Activated naive CD4-positive, alpha-beta T cell treated with anti-CD3 and anti-CD28 coated beads for 36 hours (primary cell): ENCODE measurements around the gene PKP1. TPM values are rescaled to one million over a fixed set of nuclear protein-coding genes. Genes with fewer than 3 reads are reported as not detected.
A peak's percentile ranks its signal among the peaks of the same experiment; 100 is the strongest.
"Not testable (repeated sequence)": the region's sequence is repeated elsewhere in the genome, so short reads cannot be mapped to it uniquely, and the experiment has no call there.

Experiments
- CTCF ChIA-PET: fragments of 350-600 bp; sonication (Branson Sonifier 250); formaldehyde crosslinking; loops from one replicate; lab custom pipeline; 2021; ENCODE audit warnings: antibody characterized with exemption; lab: Charles Lee
- DNase-seq: peaks from one replicate; pipeline ENCODE4 v3.0.0-alpha.2; 2020
- H3K27ac Mint-ChIP-seq: one replicate; pipeline ENCODE4 v1.8.0; 2021; ENCODE audit warnings: mild to moderate bottlenecking, mixed read lengths
- H3K27me3 Mint-ChIP-seq: one replicate; pipeline ENCODE4 v1.8.0; 2021; ENCODE audit warnings: low read depth, mixed read lengths
- H3K36me3 Mint-ChIP-seq: one replicate; pipeline ENCODE4 v1.8.0; 2021; ENCODE audit warnings: low read depth, mixed read lengths
- H3K4me1 Mint-ChIP-seq: one replicate; pipeline ENCODE4 v1.8.0; 2021; ENCODE audit warnings: low read depth, mixed read lengths
- H3K4me3 Mint-ChIP-seq: one replicate; pipeline ENCODE4 v1.8.0; 2021; ENCODE audit warnings: mild to moderate bottlenecking, moderate library complexity, mixed read lengths
- H3K9me3 Mint-ChIP-seq: one replicate; pipeline ENCODE4 v1.8.0; 2021; ENCODE audit warnings: mixed read lengths
- intact Hi-C: fragments of 100-400 bp; cut with micrococcal nuclease; formaldehyde crosslinking; loops from one replicate; pipeline ENCODE4 v1.15.1; 2023
- total RNA-seq, 2 experiments: library from RNA; stranded (reverse); gene quantifications; one replicate each; pipeline ENCODE4 v1.2.3, GENCODE V29; 2021

The PKP1 gene
- total RNA-seq, 2 experiments from 2014 or later = not detected

GRCh38 chr1:201253906-201254624 is 29.2 kb upstream of the PKP1 start:
- Mint-ChIP-seq H3K4me3 (no peak overlapping the region), H3K4me1 (no peaks in the 10 kb centered on the region), H3K27ac (no peak overlapping the region), H3K27me3 (no peaks in the 10 kb centered on the region), H3K36me3 (no peaks in the 10 kb centered on the region), H3K9me3 (no peaks in the 10 kb centered on the region)
- no peak for DNase-seq
- CTCF ChIA-PET = interaction anchor here (0.7 to 3.4 kb wide), 15 partner anchors 9 to 262 kb away, joined by 3 to 34 read pairs (median 4); no protein-coding TSS in a partner anchor
- intact Hi-C loops = loop anchor here (1.0 to 5.0 kb wide), 3 partner anchors 93 to 154 kb away; no protein-coding TSS in a partner anchor

- Mint-ChIP-seq H3K9me3 (no peaks in the 10 kb centered on the region), H3K27me3 (no peaks in the 10 kb centered on the region), H3K27ac (no peak overlapping the region), H3K36me3 (no peaks in the 10 kb centered on the region), H3K4me1 (no peaks in the 10 kb centered on the region), H3K4me3 (no peak overlapping the region)
- CTCF ChIA-PET = interaction anchor here (0.7 to 3.4 kb wide), 19 partner anchors 8 to 261 kb away, joined by 3 to 34 read pairs (median 4); no protein-coding TSS in a partner anchor
- intact Hi-C loops = loop anchor here (1.0 to 5.0 kb wide), 3 partner anchors 92 to 153 kb away; no protein-coding TSS in a partner anchor
- DNase-seq = peak; percentile 75
These were observed 28.5 kb upstream of the PKP1 start for GRCh38 chr1:201254625-201255478.

GRCh38 chr1:201255479-201256362 is 27.6 kb upstream of the PKP1 start:
- no peak for DNase-seq
- H3K9me3 Mint-ChIP-seq = no peaks in the 10 kb centered on the region
- no peaks in the 10 kb centered on the region for H3K36me3 Mint-ChIP-seq
- H3K27ac Mint-ChIP-seq = no peak overlapping the region
- no peak overlapping the region for H3K4me3 Mint-ChIP-seq
- intact Hi-C loops = no loop called here
- peaks cover 3% of the 10 kb centered on the region for H3K4me1 Mint-ChIP-seq
- H3K27me3 Mint-ChIP-seq = peaks cover 4% of the 10 kb centered on the region
- CTCF ChIA-PET = interaction anchor here (1.1 to 3.4 kb wide), 5 partner anchors 9 to 150 kb away, joined by 3 to 34 read pairs (median 3); no protein-coding TSS in a partner anchor

DNA sequence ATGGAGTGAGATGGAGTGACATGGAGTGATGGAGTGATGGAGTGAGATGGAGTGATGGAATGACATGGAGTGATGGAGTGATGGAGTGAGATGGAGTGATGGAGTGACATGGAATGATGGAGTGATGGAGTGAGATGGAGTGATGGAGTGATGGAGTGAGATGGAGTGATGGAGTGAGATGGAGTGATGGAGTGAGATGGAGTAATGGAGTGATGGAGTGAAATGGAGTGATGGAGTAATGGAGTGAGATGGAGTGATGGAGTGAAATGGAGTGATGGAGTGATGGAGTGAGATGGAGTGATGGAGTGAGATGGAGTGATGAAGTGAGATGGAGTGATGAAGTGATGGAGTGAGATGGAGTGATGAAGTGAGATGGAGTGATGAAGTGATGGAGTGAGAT is 25.2 kb upstream of the PKP1 start:
- CTCF ChIA-PET = not testable (repeated sequence)

GRCh38 chr1:201258763-201259230 is 24.5 kb upstream of the PKP1 start:
- peaks cover 17% of the 10 kb centered on the region for H3K27me3 Mint-ChIP-seq
- H3K27ac Mint-ChIP-seq = no peak overlapping the region
- H3K4me3 Mint-ChIP-seq = no peak overlapping the region
- no peaks in the 10 kb centered on the region for H3K36me3 Mint-ChIP-seq
- intact Hi-C loops = no loop called here
- H3K9me3 Mint-ChIP-seq = no peaks in the 10 kb centered on the region
- DNase-seq = no peak
- H3K4me1 Mint-ChIP-seq = peaks cover 3% of the 10 kb centered on the region
- CTCF ChIA-PET = interaction anchor here (1.0 kb wide), 1 partner anchor 255 kb away, joined by 4 read pairs; no protein-coding TSS in a partner anchor

More for the DNA sequence above, 25.2 kb upstream of the PKP1 start:
- DNase-seq, intact Hi-C loops, H3K9me3 Mint-ChIP-seq, H3K27ac Mint-ChIP-seq, H3K4me3 Mint-ChIP-seq, H3K36me3 Mint-ChIP-seq, H3K4me1 Mint-ChIP-seq: not testable (repeated sequence)
- H3K27me3 Mint-ChIP-seq = peaks cover 17% of the 10 kb centered on the region

DNA sequence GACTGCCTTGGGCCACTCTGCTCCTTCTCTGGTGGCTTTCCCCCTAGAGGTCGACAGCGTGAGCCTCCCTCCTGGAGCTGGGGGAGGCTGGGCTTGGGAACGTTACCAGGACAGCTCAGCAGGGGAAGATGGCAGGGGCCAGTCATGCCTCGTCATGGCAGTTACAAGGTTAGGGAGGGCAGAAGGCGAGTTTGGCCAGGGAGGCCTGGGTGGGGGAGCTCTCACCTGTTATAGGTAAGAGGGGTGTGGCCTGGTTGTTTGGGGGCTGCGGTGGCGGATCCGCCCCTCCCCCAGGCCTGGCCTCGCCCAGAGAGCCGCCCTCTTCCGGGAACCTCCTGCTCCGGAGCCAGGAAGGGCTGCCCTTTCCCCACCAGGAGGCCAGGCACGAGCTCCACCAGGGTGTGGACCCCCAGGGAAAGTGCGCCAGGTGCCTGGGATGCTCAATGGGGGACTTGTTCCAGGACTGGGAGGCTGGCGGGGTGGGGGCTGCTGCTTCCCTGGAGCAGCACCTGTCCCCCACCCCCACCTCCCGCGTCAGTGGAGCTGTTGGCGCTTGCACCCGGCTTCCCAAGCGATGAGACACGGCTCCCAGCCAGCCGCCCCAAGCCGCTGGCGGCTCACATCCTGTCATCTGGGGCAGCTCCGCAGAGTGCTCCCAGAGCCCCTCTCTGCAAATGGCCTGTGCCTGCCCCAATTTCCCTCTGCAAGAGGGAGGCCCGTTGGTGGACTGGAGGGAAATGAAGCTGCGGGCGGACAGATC is 23.6 kb upstream of the PKP1 start:
- Mint-ChIP-seq H3K4me3 (no peak overlapping the region), H3K36me3 (no peaks in the 10 kb centered on the region), H3K4me1 (peaks cover 3% of the 10 kb centered on the region), H3K27ac (no peak overlapping the region), H3K27me3 (peaks cover 21% of the 10 kb centered on the region), H3K9me3 (no peaks in the 10 kb centered on the region)
- DNase-seq = no peak
- intact Hi-C loops = no loop called here
- CTCF ChIA-PET = interaction anchor here (0.7 to 1.0 kb wide), 2 partner anchors 121 to 254 kb away, joined by 3 to 4 read pairs; no protein-coding TSS in a partner anchor

- CTCF ChIA-PET = interaction anchor here (0.7 kb wide), 1 partner anchor 120 kb away, joined by 3 read pairs; no protein-coding TSS in a partner anchor
These were observed 23.1 kb upstream of the PKP1 start for GRCh38 chr1:201260236-201260590.

DNA sequence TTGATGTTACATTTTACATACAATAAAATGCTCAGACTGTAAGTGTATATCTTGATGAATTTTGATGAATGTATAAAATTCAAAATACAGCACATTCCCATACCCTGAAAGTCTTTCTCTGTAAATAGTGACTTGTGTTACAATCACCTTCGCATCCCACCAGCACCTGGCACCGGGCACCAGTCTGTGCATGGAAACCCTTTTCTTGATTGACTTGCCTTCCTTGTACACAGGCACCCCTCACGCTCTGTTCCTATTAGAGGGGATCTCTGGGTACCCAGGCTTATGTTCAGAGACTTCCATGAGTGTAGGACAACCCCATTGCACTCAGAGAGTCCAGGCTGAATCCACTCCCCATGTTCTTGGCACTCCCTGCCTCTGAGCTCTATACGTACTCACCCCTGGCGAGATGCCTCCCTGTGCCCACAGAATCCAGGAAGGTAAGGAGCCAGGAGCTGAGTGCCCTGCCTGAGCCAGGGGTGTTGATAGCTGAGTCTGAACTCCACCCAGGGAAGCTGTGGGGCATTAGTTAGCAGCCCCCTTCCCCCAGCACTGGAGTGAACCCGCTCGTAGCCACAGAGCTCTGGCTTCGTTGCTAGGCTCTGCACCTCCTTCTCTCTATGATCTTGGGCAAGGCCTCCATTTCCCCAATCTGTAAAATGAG is 22.5 kb upstream of the PKP1 start:
- CTCF ChIA-PET = interaction anchor here (0.6 kb wide), 1 partner anchor 144 kb away, joined by 3 read pairs; no protein-coding TSS in a partner anchor
- Mint-ChIP-seq H3K4me1 (peaks cover 3% of the 10 kb centered on the region), H3K36me3 (no peaks in the 10 kb centered on the region), H3K9me3 (no peaks in the 10 kb centered on the region), H3K4me3 (no peak overlapping the region), H3K27me3 (peaks cover 22% of the 10 kb centered on the region), H3K27ac (no peak overlapping the region)
- intact Hi-C loops = no loop called here
- no peak for DNase-seq

More at GRCh38 chr1:201260236-201260590, 23.1 kb upstream of the PKP1 start:
- Mint-ChIP-seq H3K27me3 (peaks cover 21% of the 10 kb centered on the region), H3K4me3 (no peak overlapping the region), H3K9me3 (no peaks in the 10 kb centered on the region), H3K36me3 (no peaks in the 10 kb centered on the region), H3K27ac (no peak overlapping the region), H3K4me1 (peaks cover 3% of the 10 kb centered on the region)
- DNase-seq = no peak
- intact Hi-C loops = no loop called here

- no peaks in the 10 kb centered on the region for H3K9me3 Mint-ChIP-seq
- intact Hi-C loops = no loop called here
- no peak for DNase-seq
- CTCF ChIA-PET = interaction anchor here (1.0 kb wide), 1 partner anchor 143 kb away, joined by 3 read pairs; no protein-coding TSS in a partner anchor
- no peak overlapping the region for H3K4me3 Mint-ChIP-seq
- H3K27ac Mint-ChIP-seq = no peak overlapping the region
- no peaks in the 10 kb centered on the region for H3K36me3 Mint-ChIP-seq
- peaks cover 3% of the 10 kb centered on the region for H3K4me1 Mint-ChIP-seq
- H3K27me3 Mint-ChIP-seq = peaks cover 30% of the 10 kb centered on the region
These were observed 21.3 kb upstream of the PKP1 start for GRCh38 chr1:201261771-201262547.
